ENCODE data around the gene CRAMP1.

CRAMP1 gene

GRCh38 chr16:1656808-1657617, 44.9 kb downstream of the CRAMP1 start:
- DNase-seq (ENCODE audit: low spot score), result no peak
- no peak for TF ChIP-seq CTCF (IDR thresholded peaks at IDR 0.05; ENCODE audit: extremely low read depth, missing control alignments)

GRCh38 chr16:1657841-1658240, 45.7 kb downstream of the CRAMP1 start:
- DNase-seq (ENCODE audit: low spot score), result no peak
- no peak for TF ChIP-seq CTCF (IDR thresholded peaks at IDR 0.05; ENCODE audit: extremely low read depth, missing control alignments)

GRCh38 chr16:1659031-1659430, 46.9 kb downstream of the CRAMP1 start:
- no peak for TF ChIP-seq CTCF (IDR thresholded peaks at IDR 0.05; ENCODE audit: extremely low read depth, missing control alignments)

GRCh38 chr16:1661826-1662225, 49.7 kb downstream of the CRAMP1 start:
- TF ChIP-seq CTCF (IDR thresholded peaks at IDR 0.05; ENCODE audit: extremely low read depth, missing control alignments), result no peak
- DNase-seq (ENCODE audit: low spot score), result no peak

More at GRCh38 chr16:1659031-1659430, 46.9 kb downstream of the CRAMP1 start:
- no peak for DNase-seq (ENCODE audit: low spot score)

GRCh38 chr16:1662543-1662942, 50.4 kb downstream of the CRAMP1 start:
- no peak for TF ChIP-seq CTCF (IDR thresholded peaks at IDR 0.05; ENCODE audit: extremely low read depth, missing control alignments)
- no peak for DNase-seq (ENCODE audit: low spot score)

- DNase-seq (ENCODE audit: low spot score), result no peak
- TF ChIP-seq CTCF (IDR thresholded peaks at IDR 0.05; ENCODE audit: extremely low read depth, missing control alignments), result no peak
These were observed 53.7 kb downstream of the CRAMP1 start for GRCh38 chr16:1665829-1666228.

- no peak for DNase-seq (ENCODE audit: low spot score)
- TF ChIP-seq CTCF (IDR thresholded peaks at IDR 0.05; ENCODE audit: extremely low read depth, missing control alignments), result no peak
These were observed 54.2 kb downstream of the CRAMP1 start for GRCh38 chr16:1666316-1666715.

Data from GM20000 (cell line).